Transverse colon (tissue), 4 donors: ENCODE data around the gene ZFAND2A. TPM values are rescaled to one million over a fixed set of nuclear protein-coding genes. Genes with fewer than 3 reads are reported as not detected.

Experiments used
- DNase-seq: peaks from one replicate; pipeline ENCODE4 v3.0.0-alpha.2; 2019
- H3K27ac ChIP-seq, 4 donors: fragments of 200-600 bp; sonication (generic); 2 replicates each; pipeline ENCODE4 v1.5.1; 2016 to 2018; ENCODE audit warnings: inconsistent platforms in 4 of 4
- H3K27me3 ChIP-seq: fragments of 200-600 bp; sonication (generic); 2 replicates; pipeline ENCODE4 v1.5.1; 2017; ENCODE audit warnings: inconsistent platforms
- H3K36me3 ChIP-seq, 4 donors: fragments of 200-600 bp; sonication (generic); 2 replicates each; pipeline ENCODE4 v1.5.1; 2017 to 2019; ENCODE audit warnings: inconsistent platforms in 4 of 4
- H3K4me1 ChIP-seq, 4 donors: fragments of 200-600 bp; sonication (generic); 2 replicates each; pipeline ENCODE4 v1.5.1; 2017 to 2020; ENCODE audit warnings: inconsistent platforms in 4 of 4
- H3K4me3 ChIP-seq, 4 donors: fragments of 200-600 bp; sonication (generic); 1 replicate in 1 of 4; 2 replicates in 3 of 4; pipeline versions ENCODE4 v1.5.1 to v1.6.1; 2017 to 2019; ENCODE audit warnings: inconsistent platforms in 4 of 4
- H3K9me3 ChIP-seq, 2 donors: fragments of 200-600 bp; sonication (generic); 2 replicates each; pipeline ENCODE4 v1.5.1; 2017 to 2019; ENCODE audit warnings: inconsistent platforms in 2 of 2
- EP300 ChIP-seq: sonication (generic); formaldehyde crosslinking; IDR thresholded peaks from one replicate; pipeline ENCODE4 v1.6.1; 2017; ENCODE audit warnings: antibody characterized with exemption, low read depth
- POLR2A ChIP-seq: fragments of 450-650 bp; IDR thresholded peaks from one replicate; pipeline ENCODE4 v1.6.1; 2016; ENCODE audit warnings: antibody characterized with exemption, mild to moderate bottlenecking, moderate library complexity
- POLR2AphosphoS5 ChIP-seq, 3 donors: sonication (generic); formaldehyde crosslinking; IDR thresholded peaks; one replicate each; pipeline ENCODE4 v1.6.1; 2016; ENCODE audit warnings: antibody characterized with exemption in 3 of 3
- WGBS, 2 donors: methylation state at CpG; one replicate each; pipeline ENCODE4 v1.1.5; 2018; ENCODE audit warnings: low coverage in 1 of 2; 5-methylcytosine and 5-hydroxymethylcytosine counted together
- in situ Hi-C, 4 donors: fragments of 200-750 bp; cut with MboI; loops; one replicate each; pipeline versions ENCODE4 v1.15.0 to v1.15.1; 2017; ENCODE audit warnings: low sequenced_read_pairs in 3 of 4, low pct_ligation_motif_present in 1 of 4, low pct_unique_long_range_greater_than_20kb in 1 of 4
- intact Hi-C: fragments of 100-400 bp; cut with DNase I; formaldehyde crosslinking; loops from one replicate; pipeline ENCODE4 v1.15.1; 2023; ENCODE audit warnings: low total_unique reads
- total RNA-seq, 4 donors: library from RNA; depleted of rRNA; stranded (reverse); fragments of >200 nt; gene quantifications; one replicate each; pipeline ENCODE4 v1.1.0, GENCODE V29; 2016
- TF ChIP-seq, protein P1 (sequence below), 5 experiments: fragments of 200-600 bp in 3 of 5; fragments of 450-650 bp in 2 of 5; sonication (generic) in 3 of 5; IDR thresholded peaks; 1 replicate in 2 of 5; 2 replicates in 3 of 5; pipeline ENCODE4 v1.5.1; 2016 to 2017; ENCODE audit warnings: antibody characterized with exemption in 5 of 5, inconsistent platforms in 3 of 5, mild to moderate bottlenecking in 2 of 5, moderate library complexity in 1 of 5

Gene ZFAND2A
- total RNA-seq, 4 donors from 2014 or later = 33.3 to 124 (median 53.1) TPM

GRCh38 chr7:1106793-1107421 is 53.1 kb downstream of the ZFAND2A start:
- in situ Hi-C loops = no loop called here
- H3K27me3 ChIP-seq = no peaks in the 10 kb centered on the region
- no peak overlapping the region for H3K27ac ChIP-seq
- H3K4me3 ChIP-seq = no peak overlapping the region
- 89% methylated on average over 20 of the region's 20 CpGs; no CpG with 5 or more reads in 1 of the 2 donors for WGBS, 2 donors
- no peaks in the 10 kb centered on the region for H3K9me3 ChIP-seq
- no peaks in the 10 kb centered on the region for H3K36me3 ChIP-seq
- DNase-seq = no peak
- H3K4me1 ChIP-seq = no peaks in the 10 kb centered on the region
- TF ChIP-seq POLR2A (no peak), POLR2AphosphoS5 (IDR thresholded peaks at IDR 0.05) (no peak), EP300 (no peak)
- TF ChIP-seq, protein P1, sequence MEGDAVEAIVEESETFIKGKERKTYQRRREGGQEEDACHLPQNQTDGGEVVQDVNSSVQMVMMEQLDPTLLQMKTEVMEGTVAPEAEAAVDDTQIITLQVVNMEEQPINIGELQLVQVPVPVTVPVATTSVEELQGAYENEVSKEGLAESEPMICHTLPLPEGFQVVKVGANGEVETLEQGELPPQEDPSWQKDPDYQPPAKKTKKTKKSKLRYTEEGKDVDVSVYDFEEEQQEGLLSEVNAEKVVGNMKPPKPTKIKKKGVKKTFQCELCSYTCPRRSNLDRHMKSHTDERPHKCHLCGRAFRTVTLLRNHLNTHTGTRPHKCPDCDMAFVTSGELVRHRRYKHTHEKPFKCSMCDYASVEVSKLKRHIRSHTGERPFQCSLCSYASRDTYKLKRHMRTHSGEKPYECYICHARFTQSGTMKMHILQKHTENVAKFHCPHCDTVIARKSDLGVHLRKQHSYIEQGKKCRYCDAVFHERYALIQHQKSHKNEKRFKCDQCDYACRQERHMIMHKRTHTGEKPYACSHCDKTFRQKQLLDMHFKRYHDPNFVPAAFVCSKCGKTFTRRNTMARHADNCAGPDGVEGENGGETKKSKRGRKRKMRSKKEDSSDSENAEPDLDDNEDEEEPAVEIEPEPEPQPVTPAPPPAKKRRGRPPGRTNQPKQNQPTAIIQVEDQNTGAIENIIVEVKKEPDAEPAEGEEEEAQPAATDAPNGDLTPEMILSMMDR (IDR thresholded peaks at IDR 0.05) = no peak
- intact Hi-C loops = no loop called here

DNA sequence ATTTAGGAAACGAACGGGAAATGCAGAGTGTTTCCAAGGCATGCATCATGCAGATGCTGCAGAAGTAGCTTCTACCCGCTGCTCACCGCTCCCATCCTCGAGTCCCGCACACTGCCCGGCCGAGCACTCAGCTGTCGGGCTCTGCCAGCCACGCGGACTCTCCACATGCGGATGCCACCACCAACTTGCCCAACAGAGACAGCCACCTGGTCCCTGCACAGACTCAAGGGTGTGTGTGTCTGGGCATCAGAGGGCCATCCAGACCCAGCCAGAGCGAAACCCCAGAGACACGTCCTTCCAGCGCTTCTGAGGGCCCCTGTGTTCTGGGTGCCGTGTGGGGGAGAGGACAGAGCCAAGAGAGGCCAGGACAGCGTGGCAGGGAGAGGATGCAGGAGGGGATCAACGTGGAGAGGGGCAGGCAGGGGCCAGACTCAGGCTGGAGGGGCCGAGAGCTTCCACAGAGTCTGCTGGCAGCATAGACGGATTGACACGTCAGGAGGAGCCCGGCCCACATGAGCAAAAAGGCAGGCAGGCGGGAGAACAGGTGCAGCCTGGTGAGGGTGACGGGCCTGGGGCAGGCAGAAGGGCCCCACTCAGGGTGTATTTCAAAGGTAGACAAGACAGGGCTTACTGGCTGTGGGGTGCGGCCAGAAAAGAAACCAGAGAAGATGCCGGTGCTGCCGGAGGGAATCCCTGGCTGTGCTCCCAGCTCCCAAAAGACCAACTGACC is 53.8 kb downstream of the ZFAND2A start:
- Histone ChIP-seq H3K27ac (no peak overlapping the region), H3K27me3 (no peaks in the 10 kb centered on the region), H3K36me3 (no peaks in the 10 kb centered on the region), H3K4me3 (no peak overlapping the region), H3K4me1 (no peaks in the 10 kb centered on the region), H3K9me3 (no peaks in the 10 kb centered on the region)
- intact Hi-C loops (no loop called here), in situ Hi-C loops (no loop called here)
- TF ChIP-seq POLR2A (no peak), POLR2AphosphoS5 (IDR thresholded peaks at IDR 0.05) (no peak), EP300 (no peak)
- TF ChIP-seq, protein P1 (IDR thresholded peaks at IDR 0.05) = no peak
- DNase-seq = no peak
- WGBS, 2 donors = 60 to 89% methylated on average over 1 to 27 of the region's 27 CpGs

GRCh38 chr7:1105189-1105588 is 54.8 kb downstream of the ZFAND2A start:
- intact Hi-C loops = no loop called here
- Histone ChIP-seq H3K4me1 (no peaks in the 10 kb centered on the region), H3K36me3 (no peaks in the 10 kb centered on the region), H3K9me3 (no peaks in the 10 kb centered on the region), H3K4me3 (no peak overlapping the region), H3K27me3 (no peaks in the 10 kb centered on the region), H3K27ac (no peak overlapping the region)
- 89% methylated on average over 11 of the region's 11 CpGs; no CpG with 5 or more reads in 1 of the 2 donors for WGBS, 2 donors
- DNase-seq = no peak
- TF ChIP-seq EP300 (no peak), POLR2AphosphoS5 (IDR thresholded peaks at IDR 0.05) (no peak), POLR2A (no peak)
- TF ChIP-seq, protein P1 (IDR thresholded peaks at IDR 0.05) = no peak
- in situ Hi-C loops = no loop called here

DNA sequence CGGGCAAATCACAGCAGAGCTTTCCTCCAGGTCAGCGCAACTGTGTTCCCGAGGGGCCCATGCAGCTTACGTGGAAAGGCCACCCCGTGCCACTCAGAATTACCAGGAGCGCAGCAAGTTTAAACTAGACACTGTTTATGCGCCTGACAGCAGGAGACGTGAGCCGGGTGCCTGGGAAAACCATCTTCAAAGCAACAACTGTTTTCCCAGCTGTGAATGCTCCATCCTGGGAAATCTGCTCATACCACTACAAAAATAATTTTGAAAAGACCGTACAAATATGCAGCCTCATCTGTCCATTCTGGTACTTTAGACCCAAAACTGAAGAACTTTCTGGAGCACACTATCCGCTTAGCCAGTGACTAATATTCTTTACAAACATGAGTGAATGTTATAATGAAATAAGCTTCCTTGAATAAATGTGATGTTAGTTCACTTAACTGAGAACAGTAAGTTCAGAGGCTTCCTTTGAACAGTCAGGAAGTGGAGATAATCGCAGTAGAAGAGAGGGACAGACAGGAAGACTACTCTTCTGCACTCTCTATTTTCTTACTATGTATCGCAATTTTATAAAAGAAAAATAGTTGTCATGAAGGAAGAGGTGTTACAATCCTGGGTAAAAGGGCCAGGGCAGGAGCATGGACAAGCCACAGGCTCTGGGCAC is 55.3 kb downstream of the ZFAND2A start:
- no peaks in the 10 kb centered on the region for H3K4me1 ChIP-seq
- no peaks in the 10 kb centered on the region for H3K9me3 ChIP-seq
- H3K27me3 ChIP-seq = no peaks in the 10 kb centered on the region
- intact Hi-C loops (no loop called here), in situ Hi-C loops (no loop called here)
- WGBS, 2 donors = 86 to 95% methylated on average over 4 to 13 of the region's 13 CpGs
- H3K36me3 ChIP-seq = no peaks in the 10 kb centered on the region
- H3K4me3 ChIP-seq = no peak overlapping the region
- TF ChIP-seq POLR2A (no peak), EP300 (no peak), POLR2AphosphoS5 (IDR thresholded peaks at IDR 0.05) (no peak)
- TF ChIP-seq, protein P1 (IDR thresholded peaks at IDR 0.05) = no peak
- H3K27ac ChIP-seq = no peak overlapping the region
- no peak for DNase-seq
